DND-41 (cell line): ENCODE measurements around the gene SERHL2.
"Not testable (repeated sequence)": the region's sequence is repeated elsewhere in the genome, so short reads cannot be mapped to it uniquely, and the experiment has no call there.

ENCODE experiments used
- ATAC-seq: fragments of 200-7000 bp; cut with Tn5 transposase; 3 replicates; pipeline ENCODE4 v1.9.1; 2021; ENCODE audit warnings: low read depth; ENCODE audit not compliant: insufficient read depth
- DNase-seq: peaks from one replicate; pipeline ENCODE4 v3.0.0-alpha.2; 2020
- H2AFZ ChIP-seq: 2 replicates; pipeline ENCODE4 v1.6.0; 2012; ENCODE audit warnings: low read depth, low read length
- H3K27ac ChIP-seq: 2 replicates; pipeline ENCODE4 v1.5.1; 2012; ENCODE audit warnings: low read length, inconsistent platforms
- H3K27me3 ChIP-seq: fragments of 200-600 bp; sonication (generic); 2 replicates; pipeline ENCODE4 v1.6.0; 2012; ENCODE audit warnings: low read length, mild to moderate bottlenecking, inconsistent platforms; ENCODE audit not compliant: insufficient read depth, poor library complexity
- H3K36me3 ChIP-seq: 2 replicates; pipeline ENCODE4 v1.5.1; 2012; ENCODE audit warnings: low read length, inconsistent platforms; ENCODE audit not compliant: insufficient read depth
- H3K4me1 ChIP-seq: 2 replicates; pipeline ENCODE4 v1.5.1; 2012; ENCODE audit warnings: mild to moderate bottlenecking, low read length; ENCODE audit not compliant: insufficient read depth
- H3K4me2 ChIP-seq: 2 replicates; pipeline ENCODE4 v1.6.0; 2012; ENCODE audit warnings: mild to moderate bottlenecking, moderate library complexity, low read length, inconsistent platforms; ENCODE audit not compliant: insufficient read depth
- H3K4me3 ChIP-seq, 2 experiments: fragments of 200-600 bp in 1 of 2; shearing (Covaris generic) in 1 of 2; 2 replicates each; pipeline ENCODE4 v1.5.1; 2012 to 2016; ENCODE audit warnings: inconsistent platforms in 2 of 2, low read length in 2 of 2, mild to moderate bottlenecking in 2 of 2, low read depth in 1 of 2, moderate library complexity in 1 of 2
- H3K79me2 ChIP-seq: 2 replicates; pipeline ENCODE4 v1.6.0; 2012; ENCODE audit warnings: low read length, inconsistent platforms; ENCODE audit not compliant: insufficient read depth
- H3K9ac ChIP-seq: 2 replicates; pipeline ENCODE4 v1.6.0; 2012; ENCODE audit warnings: low read depth, mild to moderate bottlenecking, inconsistent platforms, low read length, moderate library complexity
- H3K9me3 ChIP-seq: 2 replicates; pipeline ENCODE4 v1.5.1; 2012; ENCODE audit warnings: low read length, moderate library complexity, mild to moderate bottlenecking, inconsistent platforms; ENCODE audit not compliant: insufficient read depth, severe bottlenecking
- H4K20me1 ChIP-seq: 2 replicates; pipeline ENCODE4 v1.6.0; 2012; ENCODE audit warnings: low read length; ENCODE audit not compliant: insufficient read depth
- EZH2 ChIP-seq: IDR thresholded peaks from 3 replicates; pipeline ENCODE4 v1.6.1; 2012; ENCODE audit warnings: borderline replicate concordance, low read depth, mild to moderate bottlenecking, moderate library complexity, low read length, inconsistent platforms; ENCODE audit not compliant: severe bottlenecking
- TF ChIP-seq, protein P1 (sequence below): IDR thresholded peaks from 2 replicates; pipeline ENCODE4 v1.5.1; 2012; ENCODE audit warnings: borderline replicate concordance, low read length, moderate library complexity, mild to moderate bottlenecking; ENCODE audit not compliant: poor library complexity, severe bottlenecking; ENCODE audit errors: extremely low read depth

Gene SERHL2

DNA sequence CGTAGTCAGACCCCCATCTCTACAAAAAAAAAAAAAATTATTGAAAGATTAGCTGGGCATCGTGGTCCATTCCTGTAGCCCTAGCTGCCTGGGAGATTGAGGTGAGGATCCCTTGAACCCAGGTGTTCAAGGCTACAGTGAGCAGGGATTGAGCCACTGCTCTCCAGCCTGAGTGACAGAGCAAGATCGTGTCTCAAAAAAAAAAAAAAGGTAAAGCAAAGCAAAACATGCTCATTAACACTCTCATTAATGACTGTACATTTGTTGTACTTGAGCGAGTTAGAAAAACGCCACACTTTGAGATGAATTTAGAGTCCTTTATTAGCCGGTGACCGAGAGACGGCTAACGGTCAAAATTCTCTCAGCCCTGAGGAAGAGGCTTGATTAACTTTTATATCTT, 6.2 kb upstream of the SERHL2 start:
- Histone ChIP-seq H3K4me1 (no peaks in the 10 kb centered on the region), H3K4me3 (no peak overlapping the region), H3K36me3 (no peaks in the 10 kb centered on the region), H2AFZ (no peak overlapping the region), H3K79me2 (no peaks in the 10 kb centered on the region), H3K9ac (no peak overlapping the region), H4K20me1 (no peaks in the 10 kb centered on the region), H3K27ac (no peak overlapping the region), H3K27me3 (no peaks in the 10 kb centered on the region), H3K4me2 (no peak overlapping the region), H3K9me3 (no peaks in the 10 kb centered on the region)
- no peak for TF ChIP-seq EZH2
- TF ChIP-seq, protein P1, sequence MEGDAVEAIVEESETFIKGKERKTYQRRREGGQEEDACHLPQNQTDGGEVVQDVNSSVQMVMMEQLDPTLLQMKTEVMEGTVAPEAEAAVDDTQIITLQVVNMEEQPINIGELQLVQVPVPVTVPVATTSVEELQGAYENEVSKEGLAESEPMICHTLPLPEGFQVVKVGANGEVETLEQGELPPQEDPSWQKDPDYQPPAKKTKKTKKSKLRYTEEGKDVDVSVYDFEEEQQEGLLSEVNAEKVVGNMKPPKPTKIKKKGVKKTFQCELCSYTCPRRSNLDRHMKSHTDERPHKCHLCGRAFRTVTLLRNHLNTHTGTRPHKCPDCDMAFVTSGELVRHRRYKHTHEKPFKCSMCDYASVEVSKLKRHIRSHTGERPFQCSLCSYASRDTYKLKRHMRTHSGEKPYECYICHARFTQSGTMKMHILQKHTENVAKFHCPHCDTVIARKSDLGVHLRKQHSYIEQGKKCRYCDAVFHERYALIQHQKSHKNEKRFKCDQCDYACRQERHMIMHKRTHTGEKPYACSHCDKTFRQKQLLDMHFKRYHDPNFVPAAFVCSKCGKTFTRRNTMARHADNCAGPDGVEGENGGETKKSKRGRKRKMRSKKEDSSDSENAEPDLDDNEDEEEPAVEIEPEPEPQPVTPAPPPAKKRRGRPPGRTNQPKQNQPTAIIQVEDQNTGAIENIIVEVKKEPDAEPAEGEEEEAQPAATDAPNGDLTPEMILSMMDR, result no peak
- DNase-seq, result no peak
- ATAC-seq, result no peak

DNA sequence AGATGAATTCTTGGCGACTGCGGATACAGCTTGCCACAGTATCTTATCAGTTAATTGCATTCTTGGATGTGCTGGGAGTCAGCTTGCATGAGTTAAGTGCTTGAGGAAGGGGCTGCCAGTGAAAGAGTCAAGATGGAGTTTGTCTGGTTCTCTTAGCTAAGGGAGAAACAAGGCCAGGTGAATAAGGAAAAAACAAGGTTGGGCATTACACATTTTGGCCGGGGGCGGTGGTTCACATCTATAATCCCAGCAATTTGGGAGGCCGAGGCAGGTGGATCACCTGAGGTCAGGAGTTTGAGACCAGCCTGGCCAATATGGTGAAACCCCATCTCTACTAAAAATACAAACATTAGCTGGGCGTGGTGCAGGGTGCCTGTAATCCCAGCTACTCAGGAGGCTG, 5.6 kb upstream of the SERHL2 start:
- not testable (repeated sequence) for H4K20me1 ChIP-seq, H3K9ac ChIP-seq, H2AFZ ChIP-seq, H3K27me3 ChIP-seq, H3K9me3 ChIP-seq, H3K4me1 ChIP-seq, H3K79me2 ChIP-seq, H3K4me2 ChIP-seq, H3K36me3 ChIP-seq, ATAC-seq, DNase-seq, H3K27ac ChIP-seq, H3K4me3 ChIP-seq

DNA sequence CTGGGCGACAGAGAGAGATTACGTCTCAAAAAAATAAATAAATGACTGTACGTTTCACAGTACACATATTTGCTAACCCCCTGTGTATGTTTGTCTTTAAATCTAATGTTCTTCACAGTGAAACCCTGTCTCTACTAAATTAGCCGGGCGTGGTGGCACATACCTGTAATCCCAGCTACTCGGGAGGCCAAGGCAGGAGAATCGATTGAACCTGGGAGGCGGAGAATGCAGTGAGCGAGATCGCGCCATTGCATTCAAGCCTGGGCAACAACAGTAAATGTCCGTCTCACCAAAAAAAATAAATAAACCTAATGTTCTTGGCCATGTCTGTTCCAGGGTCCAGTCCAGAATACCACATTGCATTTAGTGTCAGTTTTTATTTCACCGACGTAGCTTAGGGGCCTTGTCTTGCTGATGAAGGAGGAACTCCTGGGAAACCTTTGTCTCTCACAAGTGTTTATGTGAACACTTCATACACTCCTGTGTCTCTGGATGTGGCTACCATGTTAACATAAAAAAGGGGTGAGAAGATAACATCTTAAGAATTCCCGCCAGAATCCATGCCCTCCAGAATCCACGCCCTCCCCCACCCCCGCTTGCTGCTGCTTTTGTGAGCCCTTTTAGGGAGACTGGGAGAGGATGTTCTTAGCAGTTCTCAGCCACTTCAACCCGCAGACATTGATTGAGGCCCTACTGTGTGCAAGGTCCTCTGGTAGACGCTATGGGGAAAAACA, 5.0 kb upstream of the SERHL2 start:
- H3K4me3 ChIP-seq, result no peak overlapping the region
- no peak overlapping the region for H3K9ac ChIP-seq
- no peak for DNase-seq
- no peak for ATAC-seq
- H2AFZ ChIP-seq, result no peak overlapping the region
- H3K4me2 ChIP-seq, result no peak overlapping the region
- TF ChIP-seq, protein P1, result no peak
- TF ChIP-seq EZH2, result no peak
- no peaks in the 10 kb centered on the region for H3K27me3 ChIP-seq
- no peaks in the 10 kb centered on the region for H3K36me3 ChIP-seq
- no peaks in the 10 kb centered on the region for H3K79me2 ChIP-seq
- no peaks in the 10 kb centered on the region for H4K20me1 ChIP-seq
- H3K9me3 ChIP-seq, result no peaks in the 10 kb centered on the region
- no peak overlapping the region for H3K27ac ChIP-seq
- no peaks in the 10 kb centered on the region for H3K4me1 ChIP-seq

DNA sequence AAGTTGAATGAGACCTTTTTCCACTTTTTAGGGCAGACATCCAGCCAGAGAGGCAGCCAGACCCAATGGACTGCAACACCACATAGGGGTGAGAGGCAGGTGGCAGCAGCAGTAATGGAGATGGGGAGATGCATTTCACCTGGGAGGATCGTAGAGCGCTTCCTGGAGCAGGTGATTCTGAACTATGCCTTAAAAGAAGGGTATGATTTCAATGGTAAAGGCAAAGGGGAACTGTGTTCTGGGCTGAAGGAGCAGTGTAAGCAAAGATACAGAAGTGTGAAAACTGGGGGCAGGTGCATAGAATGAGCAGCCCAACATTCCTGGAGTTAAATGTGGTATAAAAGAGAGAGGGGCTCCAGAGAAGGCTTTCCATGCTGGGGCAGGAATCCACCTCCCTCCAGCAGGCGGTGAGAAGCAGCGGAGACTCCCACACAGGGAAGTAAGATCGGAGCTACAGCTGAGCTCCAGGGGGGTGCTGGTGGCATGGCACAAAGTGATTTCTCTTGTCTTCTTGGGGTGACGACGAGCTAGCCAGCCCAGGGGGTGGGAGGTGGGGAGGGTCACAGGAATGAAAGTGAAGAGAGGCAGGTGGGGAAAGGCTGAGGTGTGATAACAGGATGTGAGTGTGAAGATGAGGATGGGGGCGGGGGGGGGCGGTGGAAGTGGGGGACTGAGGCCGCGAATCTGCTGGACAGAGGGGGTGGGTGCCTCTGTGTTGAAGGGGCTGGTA, 4.3 kb upstream of the SERHL2 start:
- no peak overlapping the region for H2AFZ ChIP-seq
- ATAC-seq (no peak), DNase-seq (no peak)
- H3K36me3 ChIP-seq, result no peaks in the 10 kb centered on the region
- H3K9me3 ChIP-seq, result no peaks in the 10 kb centered on the region
- no peak overlapping the region for H3K9ac ChIP-seq
- H3K27me3 ChIP-seq, result no peaks in the 10 kb centered on the region
- TF ChIP-seq EZH2, result no peak
- TF ChIP-seq, protein P1, result no peak
- H3K4me3 ChIP-seq, result no peak overlapping the region
- H3K4me1 ChIP-seq, result no peaks in the 10 kb centered on the region
- H4K20me1 ChIP-seq, result no peaks in the 10 kb centered on the region
- H3K4me2 ChIP-seq, result no peak overlapping the region
- H3K79me2 ChIP-seq, result no peaks in the 10 kb centered on the region
- no peak overlapping the region for H3K27ac ChIP-seq

DNA sequence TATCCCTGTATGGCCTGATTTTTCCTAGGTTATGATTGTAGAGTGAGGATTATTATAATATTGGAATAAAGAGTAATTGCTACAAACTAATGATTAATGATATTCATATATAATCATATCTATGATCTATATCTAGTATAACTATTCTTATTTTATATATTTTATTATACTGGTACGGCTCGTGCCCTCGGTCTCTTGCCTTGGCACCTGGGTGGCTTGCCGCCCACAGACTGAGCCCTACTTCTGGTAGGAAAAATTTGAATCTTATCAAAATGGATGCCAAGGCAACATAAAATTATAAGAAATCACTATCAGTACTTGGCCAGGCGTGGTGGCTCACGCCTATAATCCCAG, 1.5 kb upstream of the SERHL2 start:
- H3K27ac ChIP-seq, H3K36me3 ChIP-seq: not testable (repeated sequence)

More for the DNA sequence above, 1.5 kb upstream of the SERHL2 start:
- DNase-seq, H4K20me1 ChIP-seq, H3K27me3 ChIP-seq, H3K4me2 ChIP-seq, H3K9ac ChIP-seq, H3K79me2 ChIP-seq, H3K9me3 ChIP-seq, H2AFZ ChIP-seq, H3K4me1 ChIP-seq, H3K4me3 ChIP-seq, ATAC-seq: not testable (repeated sequence)
